Body of pancreas (tissue), 4 donors: ENCODE data around the gene TDRD7. TPM values are rescaled to one million over a fixed set of nuclear protein-coding genes. Genes with fewer than 3 reads are reported as not detected.

Experiments used
- ATAC-seq: fragments of 150-250 bp; one replicate; pipeline ENCODE4 v1.9.1; 2016
- DNase-seq, 4 donors: peaks; one replicate each; pipeline ENCODE4 v3.0.0-alpha.2; 2019
- H3K27ac ChIP-seq, 4 donors: fragments of 200-600 bp; sonication (generic); 1 replicate in 3 of 4; 2 replicates in 1 of 4; pipeline versions ENCODE4 v1.5.1 to v1.6.1; 2016 to 2019; ENCODE audit warnings: mild to moderate bottlenecking in 1 of 4, mixed read lengths in 1 of 4, moderate library complexity in 1 of 4
- H3K27me3 ChIP-seq, 2 donors: fragments of 200-600 bp; sonication (generic); one replicate each; pipeline ENCODE4 v1.6.0; 2016; ENCODE audit warnings: mild to moderate bottlenecking in 1 of 2
- H3K36me3 ChIP-seq, 2 donors: fragments of 200-600 bp; sonication (generic); replicated peaks in 1 of 2; 2 replicates each; pipeline ENCODE4 v1.5.1; 2016; ENCODE audit warnings: low read depth in 2 of 2; ENCODE audit not compliant: insufficient read depth in 1 of 2
- H3K4me1 ChIP-seq: fragments of 200-600 bp; sonication (generic); one replicate; pipeline ENCODE4 v1.6.0; 2016
- H3K4me3 ChIP-seq, 2 donors: fragments of 200-600 bp; sonication (generic); 1 replicate in 1 of 2; 2 replicates in 1 of 2; pipeline ENCODE4 v1.5.1; 2016 to 2019
- H3K9me3 ChIP-seq, 3 donors: fragments of 200-600 bp; sonication (generic); 1 replicate in 2 of 3; 2 replicates in 1 of 3; pipeline ENCODE4 v1.5.1; 2016
- CTCF ChIP-seq, 7 experiments: fragments of 450-650 bp in 4 of 7; fragments of 200-600 bp in 3 of 7; sonication (generic) in 3 of 7; IDR thresholded peaks; one replicate each; pipeline ENCODE4 v1.5.1; 2016 to 2019; ENCODE audit warnings: antibody characterized with exemption in 7 of 7
- POLR2A ChIP-seq, 3 donors: fragments of 450-650 bp; IDR thresholded peaks; one replicate each; pipeline ENCODE4 v1.6.1; 2016; ENCODE audit warnings: antibody characterized with exemption in 3 of 3, mild to moderate bottlenecking in 2 of 3
- WGBS, 2 donors: methylation state at CpG; one replicate each; pipeline ENCODE4 v1.1.5; 2017; 5-methylcytosine and 5-hydroxymethylcytosine counted together
- intact Hi-C: fragments of 100-400 bp; cut with DNase I; formaldehyde crosslinking; loops from one replicate; pipeline ENCODE4 v1.15.1; 2023
- total RNA-seq, 2 donors: library from RNA; depleted of rRNA; stranded (reverse); fragments of >200 nt; gene quantifications; one replicate each; pipeline ENCODE4 v1.1.0, GENCODE V29; 2016

Gene TDRD7
- total RNA-seq, 2 donors from 2014 or later: 2.3 to 7.5 TPM

GRCh38 chr9:97382099-97382718, 29.7 kb upstream of the TDRD7 start:
- 16 to 37% methylated on average over 2 of the region's 2 CpGs for WGBS, 2 donors
- no peak overlapping the region for H3K4me3 ChIP-seq
- intact Hi-C loops: no loop called here
- peaks cover 20% of the 10 kb centered on the region for H3K4me1 ChIP-seq
- H3K36me3 ChIP-seq: no peaks in the 10 kb centered on the region
- TF ChIP-seq CTCF (IDR thresholded peaks at IDR 0.05): no peak
- no peak for TF ChIP-seq POLR2A (IDR thresholded peaks at IDR 0.05)
- DNase-seq (peak in 1 of 4 donors; percentile 26), ATAC-seq (peak; percentile 30)
- no peaks in the 10 kb centered on the region for H3K27me3 ChIP-seq
- no peaks in the 10 kb centered on the region for H3K9me3 ChIP-seq
- H3K27ac ChIP-seq: peak overlapping the region in 1 of 4 donors; percentile 65

GRCh38 chr9:97384406-97385262, 27.3 kb upstream of the TDRD7 start:
- H3K27me3 ChIP-seq: no peaks in the 10 kb centered on the region
- 76% methylated on average over 5 of the region's 5 CpGs for WGBS, 2 donors
- H3K4me1 ChIP-seq: peaks cover 24% of the 10 kb centered on the region
- H3K36me3 ChIP-seq: no peaks in the 10 kb centered on the region
- TF ChIP-seq CTCF (IDR thresholded peaks at IDR 0.05) (no peak), POLR2A (IDR thresholded peaks at IDR 0.05) (no peak)
- no peaks in the 10 kb centered on the region for H3K9me3 ChIP-seq
- intact Hi-C loops: no loop called here
- H3K4me3 ChIP-seq: no peak overlapping the region
- DNase-seq: no peak
- no peak for ATAC-seq
- H3K27ac ChIP-seq: no peak overlapping the region

GRCh38 chr9:97385626-97386264, 26.2 kb upstream of the TDRD7 start:
- intact Hi-C loops: no loop called here
- DNase-seq: no peak
- Histone ChIP-seq H3K36me3 (no peaks in the 10 kb centered on the region), H3K27me3 (no peaks in the 10 kb centered on the region), H3K27ac (no peak overlapping the region), H3K4me3 (no peak overlapping the region), H3K4me1 (peaks cover 24% of the 10 kb centered on the region), H3K9me3 (no peaks in the 10 kb centered on the region)
- TF ChIP-seq CTCF (IDR thresholded peaks at IDR 0.05): no peak
- TF ChIP-seq POLR2A (IDR thresholded peaks at IDR 0.05): no peak
- WGBS, 2 donors: 73 to 83% methylated on average over 8 to 15 of the region's 15 CpGs
- no peak for ATAC-seq

- H3K9me3 ChIP-seq: no peaks in the 10 kb centered on the region
- 33% methylated on average over 1 of the region's 1 CpG; no CpG with 5 or more reads in 1 of the 2 donors for WGBS, 2 donors
- H3K27me3 ChIP-seq: no peaks in the 10 kb centered on the region
- H3K4me3 ChIP-seq: no peak overlapping the region
- H3K27ac ChIP-seq: no peak overlapping the region
- intact Hi-C loops: no loop called here
- peaks cover 24% of the 10 kb centered on the region for H3K4me1 ChIP-seq
- no peaks in the 10 kb centered on the region for H3K36me3 ChIP-seq
- TF ChIP-seq CTCF (IDR thresholded peaks at IDR 0.05): no peak
- TF ChIP-seq POLR2A (IDR thresholded peaks at IDR 0.05): no peak
- no peak for ATAC-seq
- no peak for DNase-seq
Observed at GRCh38 chr9:97386265-97386633, 25.6 kb upstream of the TDRD7 start.
